HG03354 (cell line): Measurements from ENCODE around the gene EIF4B.

ENCODE experiments used
- ATAC-seq: cut with Tn5 transposase; IDR thresholded peaks from one replicate; pipeline ENCODE4 v1.9.1; 2021; ENCODE audit warnings: mild to moderate bottlenecking; ENCODE audit not compliant: unreplicated experiment, poor library complexity, severe bottlenecking

EIF4B gene

DNA sequence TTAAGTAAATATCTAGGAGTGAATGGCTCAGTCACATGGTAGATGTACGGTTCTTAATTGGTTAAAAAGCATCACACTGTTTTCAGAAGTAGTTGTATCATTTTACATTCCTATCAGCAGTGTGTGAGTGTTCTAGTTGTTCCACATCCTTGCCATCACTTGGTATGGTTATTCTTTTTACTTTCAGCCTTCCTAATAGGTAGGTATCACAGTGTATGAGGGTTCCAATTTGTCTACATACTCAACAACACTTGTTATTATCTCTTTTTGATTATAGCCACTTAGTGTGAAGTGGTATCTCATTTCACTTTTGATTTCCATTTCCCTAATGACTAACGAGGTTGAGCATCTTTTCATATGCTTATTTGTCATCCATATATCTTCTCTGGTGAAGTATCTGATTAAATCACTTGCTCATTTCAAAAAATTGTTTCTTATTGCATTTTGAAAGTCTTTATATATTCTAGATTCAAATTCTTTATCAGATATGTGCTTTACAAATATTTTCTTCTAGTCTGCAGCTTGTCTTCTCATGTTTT, 76.5 kb downstream of the EIF4B start:
- no peak for ATAC-seq

DNA sequence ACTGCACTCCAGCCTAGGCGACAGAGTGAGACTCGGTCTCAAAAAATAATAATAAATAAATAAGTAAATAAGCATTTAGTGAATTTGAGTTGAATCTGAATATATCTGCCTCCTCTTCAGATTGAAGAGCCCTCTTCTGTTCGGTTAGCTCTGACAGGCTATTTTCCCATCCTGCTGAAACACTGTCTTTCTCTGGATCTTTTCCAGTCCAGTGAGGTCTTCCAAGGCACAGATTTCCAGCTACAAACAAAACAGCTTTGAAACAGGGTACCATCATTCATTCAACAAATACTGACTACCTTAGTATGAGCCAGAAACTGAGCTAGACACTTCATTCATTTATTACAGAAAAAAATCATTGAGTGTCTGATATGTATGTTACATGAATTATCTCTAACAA, 80.1 kb downstream of the EIF4B start:
- no peak for ATAC-seq

DNA sequence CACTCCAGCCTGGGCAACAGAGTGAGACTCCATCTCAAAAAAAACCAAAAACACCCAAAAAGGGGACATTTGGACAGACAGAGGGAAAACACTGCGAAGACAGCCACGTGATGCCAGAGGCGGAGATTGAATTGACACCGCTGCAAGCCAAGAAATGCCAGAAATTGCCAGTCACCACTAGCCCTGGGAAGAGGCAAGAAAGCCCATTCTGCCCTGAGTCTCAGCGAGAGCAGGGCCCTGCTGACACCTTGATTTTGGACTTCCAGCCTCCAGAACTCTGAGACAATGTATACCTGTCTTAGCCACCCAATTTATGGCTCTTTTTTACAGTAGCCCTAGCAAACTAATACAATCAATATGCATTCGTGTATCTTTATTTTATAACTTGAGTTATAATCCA, 83.8 kb downstream of the EIF4B start:
- ATAC-seq, result no peak

DNA sequence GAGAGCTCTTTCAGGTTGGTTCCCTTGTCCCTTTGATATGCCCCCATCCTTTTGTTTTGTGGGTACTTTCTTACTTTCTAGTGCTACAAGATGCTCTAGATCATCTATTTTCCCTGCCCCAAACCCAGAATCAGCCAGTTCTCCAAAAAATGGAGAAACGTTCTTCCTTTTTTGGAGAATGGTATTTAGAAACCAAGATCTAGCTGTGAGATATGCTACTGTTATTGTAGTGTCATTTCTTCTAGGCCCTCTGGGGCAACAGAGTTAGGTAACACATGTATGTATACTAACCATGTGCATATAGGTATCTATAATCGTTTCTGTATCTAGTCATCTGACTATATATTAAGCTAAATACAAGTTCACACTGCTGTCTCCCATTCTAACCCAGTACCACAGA, 84.3 kb downstream of the EIF4B start:
- ATAC-seq, result no peak

DNA sequence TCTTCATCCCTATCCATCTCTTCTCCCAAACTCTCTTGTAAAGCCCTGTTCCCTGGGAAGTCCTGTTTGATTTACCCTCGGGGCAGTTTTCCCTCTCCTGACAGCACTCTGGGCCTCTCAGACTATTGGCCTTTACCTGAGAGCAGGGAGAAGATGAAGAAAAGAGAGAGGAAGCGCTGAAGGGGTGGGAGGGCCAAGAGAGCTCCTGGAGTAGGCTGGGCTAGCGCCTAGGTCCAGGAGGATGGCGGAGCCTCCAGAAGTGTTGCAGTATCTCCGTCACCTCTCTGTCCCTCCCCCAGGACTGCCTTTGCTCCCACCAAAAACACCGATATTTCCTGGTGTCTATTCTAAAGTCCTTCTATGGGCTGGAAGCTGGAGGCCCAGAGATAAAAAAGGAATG, 85.5 kb downstream of the EIF4B start:
- no peak for ATAC-seq
